ENCODE results near the gene ACCS. TPM values are rescaled to one million over a fixed set of nuclear protein-coding genes. Genes with fewer than 3 reads are reported as not detected.
A peak's percentile ranks its signal among the peaks of the same experiment; 100 is the strongest.

The ACCS gene
- total and polyA plus RNA-seq, 9 of the 15 experiments (the other 6 are each of a cell fraction or from before 2014, with no cell fraction given), result 4.2 to 25.9 (median 16.3) TPM

GRCh38 chr11:44065841-44066731 lies at the start of gene ACCS (continued):
- TF ChIP-seq SMAD3 (CRISPR knock-in tag; conservative IDR thresholded peaks at IDR 0.05), result no peak
- peak in 2 of 3 experiments; percentile 66 to 77 for TF ChIP-seq YY1 (IDR thresholded peaks at IDR 0.05; ENCODE audit: borderline replicate concordance in 1 of 3, control insufficient read depth in 1 of 3, extremely low read depth in 1 of 3, insufficient read depth in 3 of 3, insufficient read length in 1 of 3, insufficient replicate concordance in 2 of 3, low read depth in 1 of 3, low read length in 2 of 3)
- TF ChIP-seq ZNF277 (CRISPR knock-in tag; IDR thresholded peaks at IDR 0.05; ENCODE audit: borderline replicate concordance), result no peak
- TF ChIP-seq RBBP5 (IDR thresholded peaks at IDR 0.05; ENCODE audit: borderline replicate concordance, insufficient read depth, low read length, poor library complexity, severe bottlenecking), result peak; percentile 90
- TF ChIP-seq DACH1 (IDR thresholded peaks at IDR 0.05; ENCODE audit: partially characterized antibody), result no peak
- no peak for TF ChIP-seq MED1 (CRISPR knock-in tag; IDR thresholded peaks at IDR 0.05; ENCODE audit: borderline replicate concordance)
- no peak for TF ChIP-seq ARID3B (CRISPR knock-in tag; IDR thresholded peaks at IDR 0.05; ENCODE audit: borderline replicate concordance)
- peak; percentile 92 for TF ChIP-seq ETV1 (tag; conservative IDR thresholded peaks at IDR 0.05; ENCODE audit: low read depth)
- no peak for TF ChIP-seq PRPF4 (IDR thresholded peaks at IDR 0.05; ENCODE audit: insufficient read depth, low read depth, low read length, poor library complexity, severe bottlenecking)
- no peak for TF ChIP-seq ZC3H4 (CRISPR knock-in tag; IDR thresholded peaks at IDR 0.05; ENCODE audit: borderline replicate concordance)
- no peak for TF ChIP-seq CBX5 (IDR thresholded peaks at IDR 0.05; ENCODE audit: borderline replicate concordance, low read depth)
- no peak for TF ChIP-seq SNIP1 (IDR thresholded peaks at IDR 0.05; ENCODE audit: low read depth)
- peak; percentile 53; the same call in 1 of the 2 replicates for TF ChIP-seq NFIC (IDR thresholded peaks at IDR 0.05)
- peak; percentile 81; the same call in 1 of the 2 replicates for TF ChIP-seq CBX1 (IDR thresholded peaks at IDR 0.05; ENCODE audit: low read depth)
- peak; percentile 75 for TF ChIP-seq THAP12 (CRISPR knock-in tag; IDR thresholded peaks at IDR 0.05)
- no peak for TF ChIP-seq ZNF217 (CRISPR knock-in tag; IDR thresholded peaks at IDR 0.05)
- TF ChIP-seq POLR2A (conservative IDR thresholded peaks at IDR 0.05), result peak; percentile 91
- no peak for TF ChIP-seq ZNF311 (CRISPR knock-in tag; IDR thresholded peaks at IDR 0.05)
- TF ChIP-seq ZFP1 (CRISPR knock-in tag; IDR thresholded peaks at IDR 0.05), result no peak
